HUES48 (cell line): Measurements from ENCODE around the gene SHOC2.

ENCODE experiments used
- H3K27ac ChIP-seq: one replicate; pipeline ENCODE4 v1.7.0; 2013; ENCODE audit warnings: low read depth, low read length, inconsistent platforms
- H3K27me3 ChIP-seq: 2 replicates; pipeline ENCODE4 v1.6.1; 2013; ENCODE audit warnings: mild to moderate bottlenecking, low read length; ENCODE audit not compliant: control insufficient read depth, insufficient read depth
- H3K36me3 ChIP-seq: 2 replicates; pipeline ENCODE4 v1.6.1; 2013; ENCODE audit warnings: low read length; ENCODE audit not compliant: control insufficient read depth, insufficient read depth
- H3K4me1 ChIP-seq: 2 replicates; pipeline ENCODE4 v1.6.1; 2013; ENCODE audit warnings: mild to moderate bottlenecking, low read length; ENCODE audit not compliant: control insufficient read depth, insufficient read depth
- H3K4me3 ChIP-seq: 2 replicates; pipeline ENCODE4 v1.5.1; 2013; ENCODE audit warnings: mild to moderate bottlenecking, low read depth, low read length
- H3K9ac ChIP-seq: 2 replicates; pipeline ENCODE4 v1.6.1; 2013; ENCODE audit warnings: mild to moderate bottlenecking, low read depth, low read length, moderate library complexity
- H3K9me3 ChIP-seq: 2 replicates; pipeline ENCODE4 v1.6.1; 2013; ENCODE audit warnings: low read length; ENCODE audit not compliant: control insufficient read depth, insufficient read depth

SHOC2 gene

GRCh38 chr10:110919349-110919931, at the start of gene SHOC2:
TSS of gene SHOC2 (plus strand) at chr10:110919604. CDS start at chr10:110964359, 44,755 bp downstream.
- Histone ChIP-seq H3K9me3 (no peaks in the 10 kb centered on the region), H3K27me3 (no peaks in the 10 kb centered on the region), H3K9ac (peak within 1 kb of the TSS; percentile 89), H3K27ac (peak within 1 kb of the TSS; percentile 100), H3K4me3 (peak within 1 kb of the TSS; percentile 100), H3K36me3 (0 out of 2 replicates have a peak, but pooled peaks cover 2% of the 10 kb centered on the region), H3K4me1 (peaks cover 27% of the 10 kb centered on the region)

- no peaks in the 10 kb centered on the region for H3K36me3 ChIP-seq
- H3K4me1 ChIP-seq, result peaks cover 16% of the 10 kb centered on the region
- peak overlapping the region; percentile 56; the same call in 1 of the 2 replicates for H3K9ac ChIP-seq
- H3K27me3 ChIP-seq, result no peaks in the 10 kb centered on the region
- H3K4me3 ChIP-seq, result peak overlapping the region; percentile 52
- H3K27ac ChIP-seq, result peak overlapping the region; percentile 85
- H3K9me3 ChIP-seq, result no peaks in the 10 kb centered on the region
Observed at GRCh38 chr10:110870823-110871297, 48.5 kb upstream of the SHOC2 start.

- no peaks in the 10 kb centered on the region for H3K27me3 ChIP-seq
- H3K4me3 ChIP-seq, result peak within 1 kb of the TSS; percentile 64
- H3K27ac ChIP-seq, result peak within 1 kb of the TSS; percentile 97
- H3K4me1 ChIP-seq, result peaks cover 16% of the 10 kb centered on the region
- H3K9me3 ChIP-seq, result no peaks in the 10 kb centered on the region
- H3K36me3 ChIP-seq, result no peaks in the 10 kb centered on the region
- H3K9ac ChIP-seq, result peak within 1 kb of the TSS; percentile 66
Observed at GRCh38 chr10:110871298-110872084, 47.9 kb upstream of the SHOC2 start, which contains the start of gene PDCD4. TSS of gene PDCD4 (plus strand) at chr10:110871928. CDS start at chr10:110876028, 4,100 bp downstream.

GRCh38 chr10:110872145-110872983, 47.0 kb upstream of the SHOC2 start:
- H3K4me1 ChIP-seq, result peaks cover 16% of the 10 kb centered on the region

GRCh38 chr10:110872984-110873923, 46.1 kb upstream of the SHOC2 start:
- H3K27ac ChIP-seq, result peak overlapping the region; percentile 97
- H3K4me1 ChIP-seq, result peaks cover 16% of the 10 kb centered on the region
- no peaks in the 10 kb centered on the region for H3K9me3 ChIP-seq
- H3K36me3 ChIP-seq, result no peaks in the 10 kb centered on the region
- H3K27me3 ChIP-seq, result no peaks in the 10 kb centered on the region
- H3K9ac ChIP-seq, result peak overlapping the region; percentile 66
- H3K4me3 ChIP-seq, result peak overlapping the region; percentile 64

More at GRCh38 chr10:110872145-110872983, 47.0 kb upstream of the SHOC2 start:
- Histone ChIP-seq H3K27ac (peak overlapping the region; percentile 97), H3K9me3 (no peaks in the 10 kb centered on the region), H3K27me3 (no peaks in the 10 kb centered on the region), H3K9ac (peak overlapping the region; percentile 66), H3K4me3 (peak overlapping the region; percentile 64), H3K36me3 (no peaks in the 10 kb centered on the region)

- Histone ChIP-seq H3K9ac (no peak overlapping the region), H3K4me3 (no peak overlapping the region), H3K4me1 (peaks cover 16% of the 10 kb centered on the region), H3K27me3 (no peaks in the 10 kb centered on the region), H3K36me3 (no peaks in the 10 kb centered on the region), H3K9me3 (no peaks in the 10 kb centered on the region), H3K27ac (no peak overlapping the region)
Observed at GRCh38 chr10:110873951-110874350, 45.5 kb upstream of the SHOC2 start.

GRCh38 chr10:110876000-110876399, 43.4 kb upstream of the SHOC2 start:
- Histone ChIP-seq H3K4me1 (peaks cover 12% of the 10 kb centered on the region), H3K27me3 (no peaks in the 10 kb centered on the region), H3K36me3 (peaks cover under 1% of the 10 kb centered on the region), H3K27ac (no peak overlapping the region), H3K9ac (no peak overlapping the region), H3K4me3 (no peak overlapping the region), H3K9me3 (no peaks in the 10 kb centered on the region)

- H3K4me3 ChIP-seq, result no peak overlapping the region
- peaks cover 8% of the 10 kb centered on the region for H3K36me3 ChIP-seq
- H3K27me3 ChIP-seq, result no peaks in the 10 kb centered on the region
- H3K27ac ChIP-seq, result no peak overlapping the region
- peaks cover 7% of the 10 kb centered on the region; the same call in 1 of the 2 replicates for H3K4me1 ChIP-seq
- H3K9me3 ChIP-seq, result no peaks in the 10 kb centered on the region
- no peak overlapping the region for H3K9ac ChIP-seq
Observed at GRCh38 chr10:110876788-110877187, 42.6 kb upstream of the SHOC2 start.

- Histone ChIP-seq H3K27me3 (no peaks in the 10 kb centered on the region), H3K4me1 (no peaks in the 10 kb centered on the region), H3K4me3 (no peak overlapping the region), H3K9ac (no peak overlapping the region), H3K9me3 (no peaks in the 10 kb centered on the region), H3K27ac (no peak overlapping the region), H3K36me3 (peaks cover 25% of the 10 kb centered on the region)
Observed at GRCh38 chr10:110880012-110880411, 39.4 kb upstream of the SHOC2 start.

- no peaks in the 10 kb centered on the region for H3K9me3 ChIP-seq
- no peak overlapping the region for H3K27ac ChIP-seq
- no peaks in the 10 kb centered on the region for H3K4me1 ChIP-seq
- H3K4me3 ChIP-seq, result no peak overlapping the region
- H3K27me3 ChIP-seq, result no peaks in the 10 kb centered on the region
- peaks cover 28% of the 10 kb centered on the region for H3K36me3 ChIP-seq
- no peak overlapping the region for H3K9ac ChIP-seq
Observed at GRCh38 chr10:110881247-110881646, 38.2 kb upstream of the SHOC2 start.
